K562 (cell line): Measurements from ENCODE around the gene MPV17L2. TPM values are rescaled to one million over a fixed set of nuclear protein-coding genes. Genes with fewer than 3 reads are reported as not detected.

Experiments used
- E2F6 ChIP-seq, 2 experiments: IDR thresholded peaks; 2 replicates each; pipeline ENCODE4 v1.6.1; 2011; ENCODE audit warnings: borderline replicate concordance in 1 of 2, control low read depth in 1 of 2, low read depth in 1 of 2, low read length in 1 of 2, mild to moderate bottlenecking in 1 of 2, mixed read lengths in 1 of 2, moderate library complexity in 1 of 2; ENCODE audit not compliant: insufficient read depth in 1 of 2, insufficient read length in 1 of 2, poor library complexity in 1 of 2, severe bottlenecking in 1 of 2; ENCODE audit errors: extremely low read depth in 1 of 2
- ETS2 ChIP-seq: IDR thresholded peaks from 2 replicates; pipeline ENCODE4 v1.6.1; 2016; ENCODE audit warnings: borderline replicate concordance, missing genetic modification characterization, mild to moderate bottlenecking, moderate library complexity, missing compliant biosample characterization; ENCODE audit not compliant: poor library complexity, severe bottlenecking
- KLF13 ChIP-seq: fragments of 450-650 bp; IDR thresholded peaks from 2 replicates; pipeline ENCODE4 v1.6.1; 2016; ENCODE audit warnings: missing genetic modification characterization, low read depth, mild to moderate bottlenecking, missing compliant biosample characterization, moderate library complexity, borderline replicate concordance
- LCOR ChIP-seq: sonication (generic); formaldehyde crosslinking; IDR thresholded peaks from 2 replicates; pipeline ENCODE4 v1.8.0; 2022; ENCODE audit warnings: mild to moderate bottlenecking, missing genetic modification reagents
- MXI1 ChIP-seq: IDR thresholded peaks from 2 replicates; pipeline ENCODE4 v1.6.1; 2011; ENCODE audit warnings: low read depth, mild to moderate bottlenecking, improper control_type of control experiment, low read length
- NFRKB ChIP-seq: fragments of 450-650 bp; IDR thresholded peaks from 2 replicates; pipeline ENCODE4 v1.6.1; 2016; ENCODE audit warnings: low read depth
- RAD51 ChIP-seq: fragments of 450-650 bp; IDR thresholded peaks from 2 replicates; pipeline ENCODE4 v1.7.1; 2016; ENCODE audit warnings: low read depth, mild to moderate bottlenecking, borderline replicate concordance
- RBM34 ChIP-seq: fragments of 200-400 bp; formaldehyde crosslinking; IDR thresholded peaks from 2 replicates; pipeline ENCODE4 v1.6.1; 2018; ENCODE audit warnings: low read length, borderline replicate concordance; ENCODE audit not compliant: insufficient read depth
- SAP30 ChIP-seq: fragments of 200-600 bp; sonication (generic); IDR thresholded peaks from 2 replicates; pipeline ENCODE4 v1.6.1; 2012; ENCODE audit warnings: borderline replicate concordance, low read depth, mild to moderate bottlenecking, moderate library complexity, low read length, control low read depth, inconsistent platforms; ENCODE audit not compliant: insufficient read depth, poor library complexity, severe bottlenecking
- SOX6 ChIP-seq: fragments of 450-650 bp; IDR thresholded peaks from 2 replicates; pipeline ENCODE4 v1.6.1; 2014; ENCODE audit warnings: mild to moderate bottlenecking
- USF2 ChIP-seq: sonication (generic); formaldehyde crosslinking; IDR thresholded peaks from 2 replicates; pipeline ENCODE4 v1.5.0; 2020; ENCODE audit warnings: missing genetic modification reagents
- VEZF1 ChIP-seq: fragments of 200-800 bp; sonication (Bioruptor generic); IDR thresholded peaks from 2 replicates; pipeline ENCODE4 v1.6.1; 2017; ENCODE audit warnings: missing genetic modification characterization, missing compliant biosample characterization
- ZNF384 ChIP-seq: IDR thresholded peaks from 2 replicates; pipeline ENCODE4 v1.6.1; 2012; ENCODE audit warnings: low read depth, low read length, improper control_type of control experiment
- polyA plus RNA-seq, 8 experiments: library from polyadenylated mRNA; depleted of rRNA in 4 of 8; stranded (reverse) in 5 of 8; unstranded in 3 of 8; fragments of >200 nt; fragmentation: Nextera tagmentation in 2 of 8; fragmentation: Illumina TruSeq in 1 of 8; extraction: Ambion mirVana in 2 of 8; extraction: Trizol in 1 of 8; gene quantifications; 2 replicates each; pipeline versions ENCODE4 v1.2.1 to v1.2.3, GENCODE V29; 2011 to 2014; ENCODE audit warnings: inconsistent platforms in 1 of 8, missing spikeins in 1 of 8
- total RNA-seq, 7 experiments: library from RNA; depleted of rRNA in 6 of 7; stranded (reverse); fragments of >200 nt in 6 of 7; fragmentation: Illumina TruSeq in 2 of 7; extraction: Trizol in 2 of 7; gene quantifications; 2 replicates each; pipeline versions ENCODE4 v1.2.1 to v1.2.3, GENCODE V29; 2011 to 2021; ENCODE audit warnings: low replicate concordance in 1 of 7
- TF ChIP-seq, protein P1 (sequence below), 2 experiments: fragments of 450-650 bp; IDR thresholded peaks; 2 replicates each; pipeline ENCODE4 v1.6.1; 2016; ENCODE audit warnings: mild to moderate bottlenecking in 2 of 2, borderline replicate concordance in 1 of 2, low read depth in 1 of 2, moderate library complexity in 1 of 2

The MPV17L2 gene
- total and polyA plus RNA-seq, 9 of the 15 experiments (the other 6 are each of a cell fraction or from before 2014, with no cell fraction given): 10.6 to 60.2 (median 28.5) TPM

GRCh38 chr19:18156841-18157464 lies 36.1 kb upstream of the MPV17L2 start (continued):
- TF ChIP-seq, protein P1, sequence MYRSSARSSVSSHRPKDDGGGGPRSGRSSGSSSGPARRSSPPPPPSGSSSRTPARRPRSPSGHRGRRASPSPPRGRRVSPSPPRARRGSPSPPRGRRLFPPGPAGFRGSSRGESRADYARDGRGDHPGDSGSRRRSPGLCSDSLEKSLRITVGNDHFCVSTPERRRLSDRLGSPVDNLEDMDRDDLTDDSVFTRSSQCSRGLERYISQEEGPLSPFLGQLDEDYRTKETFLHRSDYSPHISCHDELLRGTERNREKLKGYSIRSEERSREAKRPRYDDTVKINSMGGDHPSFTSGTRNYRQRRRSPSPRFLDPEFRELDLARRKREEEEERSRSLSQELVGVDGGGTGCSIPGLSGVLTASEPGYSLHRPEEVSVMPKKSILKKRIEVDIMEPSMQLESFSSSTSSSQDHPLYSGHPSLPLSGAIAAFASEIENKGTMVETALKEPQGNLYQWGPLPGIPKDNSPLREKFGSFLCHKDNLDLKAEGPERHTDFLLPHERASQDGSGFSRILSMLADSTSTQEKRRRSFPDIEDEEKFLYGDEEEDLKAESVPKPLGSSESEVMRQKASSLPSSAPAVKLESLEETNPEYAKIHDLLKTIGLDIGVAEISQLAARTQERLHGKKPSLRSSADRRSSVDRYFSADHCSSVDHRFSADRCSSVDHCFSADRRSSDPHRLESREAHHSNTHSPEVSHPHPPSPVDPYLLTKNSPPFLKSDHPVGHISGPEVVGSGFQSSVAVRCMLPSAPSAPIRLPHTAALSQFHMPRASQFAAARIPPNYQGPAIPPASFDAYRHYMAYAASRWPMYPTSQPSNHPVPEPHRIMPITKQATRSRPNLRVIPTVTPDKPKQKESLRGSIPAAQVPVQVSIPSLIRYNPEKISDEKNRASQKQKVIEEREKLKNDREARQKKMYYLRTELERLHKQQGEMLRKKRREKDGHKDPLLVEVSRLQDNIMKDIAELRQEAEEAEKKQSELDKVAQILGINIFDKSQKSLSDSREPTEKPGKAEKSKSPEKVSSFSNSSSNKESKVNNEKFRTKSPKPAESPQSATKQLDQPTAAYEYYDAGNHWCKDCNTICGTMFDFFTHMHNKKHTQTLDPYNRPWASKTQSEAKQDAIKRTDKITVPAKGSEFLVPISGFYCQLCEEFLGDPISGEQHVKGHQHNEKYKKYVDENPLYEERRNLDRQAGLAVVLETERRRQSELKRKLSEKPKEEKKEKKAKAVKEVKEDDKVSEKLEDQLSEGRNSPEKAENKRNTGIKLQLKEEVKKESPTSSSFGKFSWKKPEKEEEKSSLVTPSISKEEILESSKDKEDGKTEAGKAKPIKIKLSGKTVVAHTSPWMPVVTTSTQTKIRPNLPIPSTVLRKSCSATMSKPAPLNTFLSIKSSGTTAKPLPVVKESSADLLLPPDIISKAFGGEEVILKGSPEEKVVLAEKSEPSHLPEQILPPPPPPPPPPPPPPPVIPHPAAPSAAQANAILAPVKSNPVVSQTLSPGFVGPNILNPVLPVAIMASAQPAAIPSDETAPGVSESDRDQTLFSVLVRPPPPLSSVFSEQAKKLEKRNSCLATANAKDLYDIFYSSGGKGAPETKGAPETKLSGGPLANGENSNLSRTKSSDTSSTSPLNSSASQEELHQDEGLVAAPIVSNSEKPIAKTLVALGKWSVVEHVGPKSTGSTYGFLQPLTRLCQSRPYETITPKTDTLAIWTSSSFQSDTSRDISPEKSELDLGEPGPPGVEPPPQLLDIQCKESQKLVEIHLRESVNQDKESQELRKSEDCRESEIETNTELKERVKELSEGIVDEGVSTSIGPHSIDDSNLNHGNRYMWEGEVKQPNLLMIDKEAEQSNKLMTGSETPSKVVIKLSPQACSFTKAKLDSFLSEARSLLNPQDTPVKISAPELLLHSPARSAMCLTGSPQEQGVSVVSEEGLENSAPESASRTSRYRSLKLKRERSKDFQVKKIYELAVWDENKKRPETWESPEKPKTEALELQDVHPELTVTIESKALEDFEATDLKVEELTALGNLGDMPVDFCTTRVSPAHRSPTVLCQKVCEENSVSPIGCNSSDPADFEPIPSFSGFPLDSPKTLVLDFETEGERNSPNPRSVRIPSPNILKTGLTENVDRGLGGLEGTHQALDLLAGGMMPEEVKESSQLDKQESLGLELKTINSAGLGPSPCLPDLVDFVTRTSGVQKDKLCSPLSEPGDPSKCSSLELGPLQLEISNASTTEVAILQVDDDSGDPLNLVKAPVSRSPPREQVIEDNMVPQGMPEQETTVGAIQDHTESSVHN (IDR thresholded peaks at IDR 0.05; ENCODE audit: borderline replicate concordance in 1 of 2, low read depth in 1 of 2): no peak
- TF ChIP-seq RAD51: peak; percentile 83
- no peak for TF ChIP-seq LCOR (CRISPR knock-in tag)
- no peak for TF ChIP-seq NFRKB
- peak; percentile 92 for TF ChIP-seq USF2 (CRISPR knock-in tag)
- TF ChIP-seq SAP30: peak; percentile 48
- peak; percentile 96 for TF ChIP-seq MXI1
- no peak for TF ChIP-seq ZNF384
- TF ChIP-seq KLF13: peak; percentile 62
- TF ChIP-seq ETS2: no peak
- TF ChIP-seq SOX6: peak; percentile 61
- peak; percentile 93 for TF ChIP-seq VEZF1 (CRISPR knock-in tag)
- peak; percentile 54 to 63 for TF ChIP-seq E2F6 (IDR thresholded peaks at IDR 0.05; ENCODE audit: borderline replicate concordance in 1 of 2, extremely low read depth in 1 of 2, insufficient read depth in 1 of 2, insufficient read length in 1 of 2, low read depth in 1 of 2, low read length in 1 of 2, poor library complexity in 1 of 2, severe bottlenecking in 1 of 2)
- TF ChIP-seq RBM34: no peak
